Chondrocyte (in vitro differentiated cells): Measurements from ENCODE around the gene MBD5. TPM values are rescaled to one million over a fixed set of nuclear protein-coding genes. Genes with fewer than 3 reads are reported as not detected.

Experiments used
- DNase-seq: peaks from one replicate; pipeline ENCODE4 v3.0.0; 2021; ENCODE audit warnings: mixed read lengths, low spot score
- H3K27ac Mint-ChIP-seq: one replicate; pipeline ENCODE4 v1.8.0; 2021; ENCODE audit warnings: mild to moderate bottlenecking, moderate library complexity, mixed read lengths; ENCODE audit not compliant: unreplicated experiment
- H3K27me3 Mint-ChIP-seq: 2 replicates; pipeline ENCODE4 v1.8.0; 2021; ENCODE audit warnings: low read depth, mixed read lengths
- H3K36me3 Mint-ChIP-seq: 2 replicates; pipeline ENCODE4 v1.8.0; 2021; ENCODE audit warnings: low read depth, mixed read lengths
- H3K4me1 Mint-ChIP-seq: 2 replicates; pipeline ENCODE4 v1.8.0; 2021; ENCODE audit warnings: low read depth, mild to moderate bottlenecking, mixed read lengths
- H3K4me3 Mint-ChIP-seq: one replicate; pipeline ENCODE4 v1.8.0; 2021; ENCODE audit warnings: mild to moderate bottlenecking, moderate library complexity, mixed read lengths; ENCODE audit not compliant: unreplicated experiment
- H3K9me3 Mint-ChIP-seq: 2 replicates; pipeline ENCODE4 v1.8.0; 2021; ENCODE audit warnings: low read depth, mixed read lengths
- CTCF ChIP-seq: fragments of 200-600 bp; sonication (generic); IDR thresholded peaks from 2 replicates; pipeline ENCODE4 v1.5.0; 2021; ENCODE audit warnings: antibody characterized with exemption, mild to moderate bottlenecking, moderate library complexity
- total RNA-seq: library from RNA; stranded (reverse); gene quantifications from 3 replicates; pipeline ENCODE4 v1.2.1, GENCODE V29; 2021

MBD5 gene
- total RNA-seq, 1 donor from 2014 or later: 31.1 TPM

- H3K27ac Mint-ChIP-seq: no peak overlapping the region
- H3K27me3 Mint-ChIP-seq: no peaks in the 10 kb centered on the region
- no peak for TF ChIP-seq CTCF
- H3K4me1 Mint-ChIP-seq: no peaks in the 10 kb centered on the region
- H3K4me3 Mint-ChIP-seq: no peak overlapping the region
- peaks cover 9% of the 10 kb centered on the region for H3K9me3 Mint-ChIP-seq
- H3K36me3 Mint-ChIP-seq: no peaks in the 10 kb centered on the region
- DNase-seq: no peak
Measured at GRCh38 chr2:148555622-148556294, 534.9 kb downstream of the MBD5 start.

GRCh38 chr2:148557844-148558436 is 537.0 kb downstream of the MBD5 start:
- no peak for DNase-seq
- TF ChIP-seq CTCF: peak; percentile 16
- H3K4me3 Mint-ChIP-seq: no peak overlapping the region
- no peak overlapping the region for H3K27ac Mint-ChIP-seq
- H3K9me3 Mint-ChIP-seq: peaks cover 9% of the 10 kb centered on the region
- H3K4me1 Mint-ChIP-seq: peaks cover 4% of the 10 kb centered on the region
- no peaks in the 10 kb centered on the region for H3K27me3 Mint-ChIP-seq
- no peaks in the 10 kb centered on the region for H3K36me3 Mint-ChIP-seq

GRCh38 chr2:148560496-148560895 is 539.6 kb downstream of the MBD5 start:
- TF ChIP-seq CTCF: no peak
- Mint-ChIP-seq H3K27me3 (no peaks in the 10 kb centered on the region), H3K27ac (no peak overlapping the region), H3K36me3 (no peaks in the 10 kb centered on the region), H3K4me1 (peaks cover 4% of the 10 kb centered on the region), H3K4me3 (no peak overlapping the region), H3K9me3 (peaks cover 9% of the 10 kb centered on the region)
- DNase-seq: no peak

GRCh38 chr2:148561389-148561788 is 540.5 kb downstream of the MBD5 start:
- peaks cover 9% of the 10 kb centered on the region for H3K9me3 Mint-ChIP-seq
- no peak for DNase-seq
- no peak overlapping the region for H3K27ac Mint-ChIP-seq
- no peaks in the 10 kb centered on the region for H3K27me3 Mint-ChIP-seq
- H3K4me3 Mint-ChIP-seq: no peak overlapping the region
- H3K36me3 Mint-ChIP-seq: no peaks in the 10 kb centered on the region
- TF ChIP-seq CTCF: no peak
- peaks cover 4% of the 10 kb centered on the region for H3K4me1 Mint-ChIP-seq

- TF ChIP-seq CTCF: peak; percentile 63
- H3K36me3 Mint-ChIP-seq: no peaks in the 10 kb centered on the region
- no peak for DNase-seq
- no peaks in the 10 kb centered on the region for H3K9me3 Mint-ChIP-seq
- H3K4me1 Mint-ChIP-seq: peaks cover 4% of the 10 kb centered on the region
- no peak overlapping the region for H3K27ac Mint-ChIP-seq
- H3K4me3 Mint-ChIP-seq: no peak overlapping the region
- no peaks in the 10 kb centered on the region for H3K27me3 Mint-ChIP-seq
Measured at GRCh38 chr2:148565272-148565894, 544.5 kb downstream of the MBD5 start.

Other genes starting within 250 kb of the MBD5 start
- gene ACVR2A, start 176.1 kb upstream of the MBD5 start, total RNA-seq: 10.2 to 12.3 TPM (median 12.3 TPM) in 3 replicates
- 28.5 to 29.8 TPM (median 28.6 TPM) in 3 replicates for gene ORC4, start 354 bp upstream of the MBD5 start, total RNA-seq